ENCODE measurements around the gene PRR19. TPM values are rescaled to one million over a fixed set of nuclear protein-coding genes. Genes with fewer than 3 reads are reported as not detected.

The PRR19 gene
- total RNA-seq, 1 donor from 2014 or later, result 1.3 TPM

- peaks cover 2% of the 10 kb centered on the region for H3K4me1 Mint-ChIP-seq (ENCODE audit: low read depth, unreplicated experiment)
- H3K36me3 ChIP-seq (ENCODE audit: insufficient read depth, low read length), result no peaks in the 10 kb centered on the region
Observed at GRCh38 chr19:42315024-42315423, 13.1 kb downstream of the PRR19 start.

GRCh38 chr19:42316223-42317211, 14.6 kb downstream of the PRR19 start:
- peaks cover 2% of the 10 kb centered on the region for H3K4me1 Mint-ChIP-seq (ENCODE audit: low read depth, unreplicated experiment)
- no peak overlapping the region for H3K4me3 ChIP-seq (ENCODE audit: insufficient read depth, low read depth, low read length)
- FAIRE-seq, result no peak
- H3K27me3 Mint-ChIP-seq (ENCODE audit: low read depth, unreplicated experiment), result peaks cover 48% of the 10 kb centered on the region
- H3K9me3 ChIP-seq (ENCODE audit: insufficient read depth, low read depth, low read length), result no peaks in the 10 kb centered on the region
- no peaks in the 10 kb centered on the region for H3K9me3 Mint-ChIP-seq (ENCODE audit: unreplicated experiment)
- no peak overlapping the region for H3K4me3 Mint-ChIP-seq (ENCODE audit: unreplicated experiment)
- no peak overlapping the region for H3K9ac ChIP-seq (ENCODE audit: low read length)
- peak overlapping the region; percentile 33 for H3K4me2 ChIP-seq (ENCODE audit: low read length)
- no peaks in the 10 kb centered on the region for H3K36me3 Mint-ChIP-seq (ENCODE audit: low read depth, unreplicated experiment)
- no peak overlapping the region for H3K27ac Mint-ChIP-seq (ENCODE audit: unreplicated experiment)
- peaks cover 6% of the 10 kb centered on the region for H3K4me1 ChIP-seq (ENCODE audit: insufficient read depth, low read length)
- H3K79me2 ChIP-seq (ENCODE audit: insufficient read depth, low read length), result no peaks in the 10 kb centered on the region
- H3K27me3 ChIP-seq (ENCODE audit: insufficient read depth, low read length), result peaks cover 11% of the 10 kb centered on the region
- no peaks in the 10 kb centered on the region for H4K20me1 ChIP-seq (ENCODE audit: insufficient read depth, low read length)
- H3K27ac ChIP-seq (ENCODE audit: low read depth, low read length), result no peak overlapping the region
- H3K36me3 ChIP-seq (ENCODE audit: insufficient read depth, low read length), result no peaks in the 10 kb centered on the region
- H2AFZ ChIP-seq (ENCODE audit: low read depth, low read length), result peak overlapping the region; percentile 41
- no peak for DNase-seq (ENCODE audit: low read depth)
- TF ChIP-seq CTCF (IDR thresholded peaks at IDR 0.05; ENCODE audit: insufficient read depth, low read depth, low read length), result no peak

More at GRCh38 chr19:42315024-42315423, 13.1 kb downstream of the PRR19 start:
- no peaks in the 10 kb centered on the region for H3K9me3 Mint-ChIP-seq (ENCODE audit: unreplicated experiment)
- no peak overlapping the region for H3K27ac Mint-ChIP-seq (ENCODE audit: unreplicated experiment)
- Histone ChIP-seq H3K4me3 (ENCODE audit: insufficient read depth, low read depth, low read length) (no peak overlapping the region), H4K20me1 (ENCODE audit: insufficient read depth, low read length) (no peaks in the 10 kb centered on the region), H3K27ac (ENCODE audit: low read depth, low read length) (no peak overlapping the region), H3K4me2 (ENCODE audit: low read length) (no peak overlapping the region), H3K79me2 (ENCODE audit: insufficient read depth, low read length) (no peaks in the 10 kb centered on the region), H3K27me3 (ENCODE audit: insufficient read depth, low read length) (peaks cover 9% of the 10 kb centered on the region), H3K9ac (ENCODE audit: low read length) (no peak overlapping the region), H2AFZ (ENCODE audit: low read depth, low read length) (no peak overlapping the region), H3K4me1 (ENCODE audit: insufficient read depth, low read length) (peaks cover 6% of the 10 kb centered on the region), H3K9me3 (ENCODE audit: insufficient read depth, low read depth, low read length) (no peaks in the 10 kb centered on the region)
- FAIRE-seq (no peak), DNase-seq (ENCODE audit: low read depth) (no peak)
- no peak overlapping the region for H3K4me3 Mint-ChIP-seq (ENCODE audit: unreplicated experiment)
- TF ChIP-seq CTCF (IDR thresholded peaks at IDR 0.05; ENCODE audit: insufficient read depth, low read depth, low read length) (no peak), EZH2 (IDR thresholded peaks at IDR 0.05; ENCODE audit: insufficient read depth, low read length) (no peak)
- H3K27me3 Mint-ChIP-seq (ENCODE audit: low read depth, unreplicated experiment), result peaks cover 41% of the 10 kb centered on the region
- no peaks in the 10 kb centered on the region for H3K36me3 Mint-ChIP-seq (ENCODE audit: low read depth, unreplicated experiment)

GRCh38 chr19:42317535-42317934, 15.6 kb downstream of the PRR19 start:
- H2AFZ ChIP-seq (ENCODE audit: low read depth, low read length), result no peak overlapping the region
- no peaks in the 10 kb centered on the region for H3K79me2 ChIP-seq (ENCODE audit: insufficient read depth, low read length)
- TF ChIP-seq EZH2 (IDR thresholded peaks at IDR 0.05; ENCODE audit: insufficient read depth, low read length) (no peak), CTCF (IDR thresholded peaks at IDR 0.05; ENCODE audit: insufficient read depth, low read depth, low read length) (no peak)
- peaks cover 6% of the 10 kb centered on the region for H3K4me1 ChIP-seq (ENCODE audit: insufficient read depth, low read length)
- H3K27ac ChIP-seq (ENCODE audit: low read depth, low read length), result no peak overlapping the region
- no peak for DNase-seq (ENCODE audit: low read depth)
- H3K9me3 Mint-ChIP-seq (ENCODE audit: unreplicated experiment), result no peaks in the 10 kb centered on the region
- no peaks in the 10 kb centered on the region for H3K9me3 ChIP-seq (ENCODE audit: insufficient read depth, low read depth, low read length)
- no peaks in the 10 kb centered on the region for H3K36me3 Mint-ChIP-seq (ENCODE audit: low read depth, unreplicated experiment)
- no peak for FAIRE-seq
- H3K27me3 ChIP-seq (ENCODE audit: insufficient read depth, low read length), result peaks cover 13% of the 10 kb centered on the region
- H3K4me3 Mint-ChIP-seq (ENCODE audit: unreplicated experiment), result no peak overlapping the region
- H3K4me3 ChIP-seq (ENCODE audit: insufficient read depth, low read depth, low read length), result no peak overlapping the region
- H3K36me3 ChIP-seq (ENCODE audit: insufficient read depth, low read length), result no peaks in the 10 kb centered on the region
- H3K4me2 ChIP-seq (ENCODE audit: low read length), result no peak overlapping the region
- no peaks in the 10 kb centered on the region for H4K20me1 ChIP-seq (ENCODE audit: insufficient read depth, low read length)
- peaks cover 2% of the 10 kb centered on the region for H3K4me1 Mint-ChIP-seq (ENCODE audit: low read depth, unreplicated experiment)
- no peak overlapping the region for H3K27ac Mint-ChIP-seq (ENCODE audit: unreplicated experiment)
- no peak overlapping the region for H3K9ac ChIP-seq (ENCODE audit: low read length)
- H3K27me3 Mint-ChIP-seq (ENCODE audit: low read depth, unreplicated experiment), result peaks cover 51% of the 10 kb centered on the region
